Renal cortex interstitium (tissue), 11 donors: ENCODE data around the gene RALGAPB. TPM values are rescaled to one million over a fixed set of nuclear protein-coding genes. Genes with fewer than 3 reads are reported as not detected.

Experiments
- DNase-seq, 11 donors: peaks; one replicate each; pipeline ENCODE4 v3.0.0-alpha.2; 2013; ENCODE audit warnings: low read depth in 9 of 11, low spot score in 4 of 11; ENCODE audit errors: extremely low read depth in 1 of 11
- polyA plus RNA-seq, 3 donors: library from polyadenylated mRNA; unstranded; fragments of 120-200 nt; gene quantifications; one replicate each; pipeline ENCODE4 v1.2.1, GENCODE V29; 2013; ENCODE audit not compliant: insufficient read length in 3 of 3

The RALGAPB gene
- polyA plus RNA-seq, 3 donors, result 35.2 to 42.3 (median 40.1) TPM

GRCh38 chr20:38528167-38528566, 55.5 kb downstream of the RALGAPB start:
- no peak for DNase-seq

- DNase-seq, result no peak
Measured at GRCh38 chr20:38531021-38531420, 58.4 kb downstream of the RALGAPB start.

- DNase-seq, result no peak
Measured at GRCh38 chr20:38534756-38535155, 62.1 kb downstream of the RALGAPB start.

- no peak for DNase-seq
Measured at GRCh38 chr20:38536310-38536709, 63.7 kb downstream of the RALGAPB start.

GRCh38 chr20:38537176-38537575, 64.5 kb downstream of the RALGAPB start:
- no peak for DNase-seq

GRCh38 chr20:38538789-38539188, 66.1 kb downstream of the RALGAPB start:
- no peak for DNase-seq

- DNase-seq, result no peak
Measured at GRCh38 chr20:38543014-38543906, 70.6 kb downstream of the RALGAPB start.

GRCh38 chr20:38545771-38546170, 73.1 kb downstream of the RALGAPB start:
- no peak for DNase-seq

- DNase-seq, result no peak
Measured at GRCh38 chr20:38547288-38548085, 74.8 kb downstream of the RALGAPB start.

- no peak for DNase-seq
Measured at GRCh38 chr20:38548356-38549083, 75.9 kb downstream of the RALGAPB start.

- no peak for DNase-seq
Measured at GRCh38 chr20:38550274-38550673, 77.6 kb downstream of the RALGAPB start.

GRCh38 chr20:38551056-38551626, 78.5 kb downstream of the RALGAPB start:
- DNase-seq, result no peak

GRCh38 chr20:38554986-38555385, 82.3 kb downstream of the RALGAPB start:
- no peak for DNase-seq

GRCh38 chr20:38555395-38555794, 82.8 kb downstream of the RALGAPB start:
- DNase-seq, result no peak

- DNase-seq, result no peak
Measured at GRCh38 chr20:38557174-38557573, 84.5 kb downstream of the RALGAPB start.

- DNase-seq, result no peak
Measured at GRCh38 chr20:38558596-38559360, 86.1 kb downstream of the RALGAPB start.

GRCh38 chr20:38559764-38560163, 87.1 kb downstream of the RALGAPB start:
- no peak for DNase-seq

- DNase-seq, result no peak
Measured at GRCh38 chr20:38563802-38564431, 91.3 kb downstream of the RALGAPB start.
